H9 (cell line): Measurements from ENCODE around the gene SLC25A29. TPM values are rescaled to one million over a fixed set of nuclear protein-coding genes. Genes with fewer than 3 reads are reported as not detected.

Source experiments
- DNase-seq: peaks from one replicate; pipeline ENCODE4 v3.0.0-alpha.2; 2017
- H2AFZ ChIP-seq: one replicate; pipeline ENCODE4 v1.6.1; 2013; ENCODE audit warnings: mild to moderate bottlenecking, low read length, control low read depth, moderate library complexity
- H2AK5ac ChIP-seq: 2 replicates; pipeline ENCODE4 v1.6.1; 2013; ENCODE audit warnings: low read length, control low read depth, mixed read lengths; ENCODE audit not compliant: insufficient read length
- H2BK120ac ChIP-seq: one replicate; pipeline ENCODE4 v1.6.1; 2013; ENCODE audit warnings: low read depth, mild to moderate bottlenecking, low read length, control low read depth, inconsistent platforms; ENCODE audit not compliant: poor library complexity, severe bottlenecking
- H2BK12ac ChIP-seq: 2 replicates; pipeline ENCODE4 v1.6.1; 2013; ENCODE audit warnings: low read length, control low read depth, mixed read lengths, low read depth; ENCODE audit not compliant: insufficient read length
- H2BK15ac ChIP-seq: 2 replicates; pipeline ENCODE4 v1.6.1; 2013; ENCODE audit warnings: low read depth, low read length, control low read depth
- H2BK20ac ChIP-seq: one replicate; pipeline ENCODE4 v1.6.1; 2013; ENCODE audit warnings: low read depth, mild to moderate bottlenecking, low read length, control low read depth, inconsistent platforms; ENCODE audit not compliant: poor library complexity, severe bottlenecking
- H2BK5ac ChIP-seq: 2 replicates; pipeline ENCODE4 v1.6.1; 2013; ENCODE audit warnings: low read length, control low read depth, mixed read lengths; ENCODE audit not compliant: insufficient read length
- H3K14ac ChIP-seq: 2 replicates; pipeline ENCODE4 v1.6.1; 2013; ENCODE audit warnings: low read length, control low read depth; ENCODE audit not compliant: insufficient read depth
- H3K18ac ChIP-seq: 2 replicates; pipeline ENCODE4 v1.6.1; 2013; ENCODE audit warnings: low read depth, mild to moderate bottlenecking, mixed read lengths, low read length, control low read depth; ENCODE audit not compliant: insufficient read length
- H3K23ac ChIP-seq: 2 replicates; pipeline ENCODE4 v1.6.1; 2013; ENCODE audit warnings: low read length, control low read depth, mixed read lengths, low read depth; ENCODE audit not compliant: insufficient read length
- H3K23me2 ChIP-seq: 2 replicates; pipeline ENCODE4 v1.6.1; 2013; ENCODE audit warnings: low read depth, mild to moderate bottlenecking, mixed read lengths, low read length, control low read depth; ENCODE audit not compliant: insufficient read length, poor library complexity, severe bottlenecking
- H3K27ac ChIP-seq: 2 replicates; pipeline ENCODE4 v1.5.1; 2013; ENCODE audit warnings: low read length, control low read depth, mixed read lengths, low read depth; ENCODE audit not compliant: insufficient read length
- H3K27me3 ChIP-seq: 2 replicates; pipeline ENCODE4 v1.6.1; 2013; ENCODE audit warnings: low read length, control low read depth, inconsistent platforms; ENCODE audit not compliant: insufficient read depth
- H3K4ac ChIP-seq: 2 replicates; pipeline ENCODE4 v1.6.1; 2013; ENCODE audit warnings: low read depth, mild to moderate bottlenecking, control low read depth, inconsistent platforms, low read length, moderate library complexity
- H3K4me1 ChIP-seq: 2 replicates; pipeline ENCODE4 v1.6.1; 2013; ENCODE audit warnings: low read length, control low read depth, inconsistent platforms; ENCODE audit not compliant: insufficient read depth
- H3K4me2 ChIP-seq: 2 replicates; pipeline ENCODE4 v1.6.1; 2013; ENCODE audit warnings: low read length, control low read depth, mixed read lengths; ENCODE audit not compliant: insufficient read length, insufficient read depth
- H3K56ac ChIP-seq: 2 replicates; pipeline ENCODE4 v1.6.1; 2013; ENCODE audit warnings: low read depth, mild to moderate bottlenecking, mixed read lengths, low read length, control low read depth; ENCODE audit not compliant: insufficient read length
- H3K79me1 ChIP-seq: 2 replicates; pipeline ENCODE4 v1.6.1; 2013; ENCODE audit warnings: low read depth, mild to moderate bottlenecking, moderate library complexity, low read length, control low read depth, inconsistent platforms; ENCODE audit not compliant: insufficient read depth, poor library complexity, severe bottlenecking
- H3K79me2 ChIP-seq: 2 replicates; pipeline ENCODE4 v1.6.1; 2013; ENCODE audit warnings: low read length, control low read depth, inconsistent platforms; ENCODE audit not compliant: insufficient read depth
- H3K9ac ChIP-seq: 2 replicates; pipeline ENCODE4 v1.6.1; 2013; ENCODE audit warnings: low read length, control low read depth, mixed read lengths; ENCODE audit not compliant: insufficient read length; ENCODE audit errors: extremely low read depth
- H3K9me3 ChIP-seq: one replicate; pipeline ENCODE4 v1.6.1; 2013; ENCODE audit warnings: low read depth, low read length, inconsistent platforms; ENCODE audit not compliant: control insufficient read depth
- H3T11ph ChIP-seq: one replicate; pipeline ENCODE4 v1.6.1; 2013; ENCODE audit warnings: mild to moderate bottlenecking, low read length, control low read depth, inconsistent platforms
- H4K20me1 ChIP-seq: one replicate; pipeline ENCODE4 v1.6.1; 2013; ENCODE audit not compliant: control insufficient read depth, insufficient read length, insufficient read depth
- H4K5ac ChIP-seq: 2 replicates; pipeline ENCODE4 v1.6.1; 2013; ENCODE audit warnings: low read depth, mild to moderate bottlenecking, mixed read lengths, low read length, control low read depth; ENCODE audit not compliant: insufficient read length
- H4K8ac ChIP-seq: replicated peaks from 2 replicates; pipeline ENCODE4 v1.6.1; 2013; ENCODE audit warnings: low read length, control low read depth, mixed read lengths, low read depth; ENCODE audit not compliant: insufficient read length
- H4K91ac ChIP-seq: 2 replicates; pipeline ENCODE4 v1.6.1; 2013; ENCODE audit warnings: low read depth, mild to moderate bottlenecking, moderate library complexity, mixed read lengths, low read length, control low read depth; ENCODE audit not compliant: insufficient read length
- H3K27ac Mint-ChIP-seq, 3 experiments: 2 replicates in 2 of 3; 3 replicates in 1 of 3; pipeline ENCODE4 v1.8.0; 2020 to 2021; ENCODE audit warnings: mixed read lengths in 3 of 3, mild to moderate bottlenecking in 1 of 3, moderate library complexity in 1 of 3
- H3K27me3 Mint-ChIP-seq: 2 replicates; pipeline ENCODE4 v1.8.0; 2021; ENCODE audit warnings: low read depth, mild to moderate bottlenecking, moderate library complexity, mixed read lengths
- H3K36me3 Mint-ChIP-seq, 3 experiments: 2 replicates in 2 of 3; 3 replicates in 1 of 3; pipeline ENCODE4 v1.8.0; 2020 to 2021; ENCODE audit warnings: low read depth in 3 of 3, mixed read lengths in 3 of 3; ENCODE audit not compliant: insufficient read depth in 1 of 3
- H3K4me1 Mint-ChIP-seq, 2 experiments: 2 replicates each; pipeline ENCODE4 v1.8.0; 2020; ENCODE audit warnings: mixed read lengths in 2 of 2
- H3K4me3 Mint-ChIP-seq, 2 experiments: 2 replicates in 1 of 2; 3 replicates in 1 of 2; pipeline ENCODE4 v1.8.0; 2020 to 2021; ENCODE audit warnings: mild to moderate bottlenecking in 2 of 2, mixed read lengths in 2 of 2, moderate library complexity in 1 of 2
- H3K9me3 Mint-ChIP-seq, 2 experiments: 2 replicates in 1 of 2; 3 replicates in 1 of 2; pipeline ENCODE4 v1.8.0; 2020; ENCODE audit warnings: mild to moderate bottlenecking in 2 of 2, mixed read lengths in 2 of 2, moderate library complexity in 1 of 2
- CTCF ChIP-seq: fragments of 200-600 bp; sonication (generic); conservative IDR thresholded peaks from 3 replicates; pipeline ENCODE4 v1.8.0; 2021; ENCODE audit warnings: antibody characterized with exemption, mild to moderate bottlenecking
- WGBS: extraction: QIAGEN DNeasy Blood & Tissue Kit; methylation state at CpG from one replicate; pipeline ENCODE4 v1.1.7; 2013; ENCODE audit warnings: missing lambda C conversion rate, low lambda C conversion rate, mixed read lengths; ENCODE audit not compliant: insufficient read length; ENCODE audit errors: extremely low coverage; 5-methylcytosine and 5-hydroxymethylcytosine counted together
- total RNA-seq: library from RNA; stranded (reverse); gene quantifications from 2 replicates; pipeline ENCODE4 v1.2.1, GENCODE V29; 2021

Gene SLC25A29
- total RNA-seq, 1 experiment from 2014 or later: 175 TPM

GRCh38 chr14:100323942-100324307 is 17.7 kb upstream of the SLC25A29 start:
- Mint-ChIP-seq H3K9me3 (no peaks in the 10 kb centered on the region; a peak in 1 of 5 replicates), H3K36me3 (no peaks in the 10 kb centered on the region), H3K27me3 (peaks cover 1% of the 10 kb centered on the region), H3K4me1 (peaks cover 7 to 12% of the 10 kb centered on the region in 2 experiments; a peak in 3 of 4 replicates), H3K27ac (peak overlapping the region in 1 of 3 experiments; percentile 61; a peak in 2 of 7 replicates), H3K4me3 (no peak overlapping the region)
- Histone ChIP-seq H4K91ac (no peak overlapping the region), H2AK5ac (no peak overlapping the region), H3K4ac (no peak overlapping the region), H2BK120ac (no peak overlapping the region), H2BK5ac (no peak overlapping the region), H3K27ac (no peak overlapping the region), H3K27me3 (no peaks in the 10 kb centered on the region), H3K4me2 (no peak overlapping the region), H3K4me1 (no peaks in the 10 kb centered on the region), H2BK15ac (no peak overlapping the region), H2BK20ac (no peak overlapping the region), H2BK12ac (no peak overlapping the region), H2AFZ (no peak overlapping the region), H3K23ac (no peak overlapping the region), H3K14ac (no peak overlapping the region; the same call in 1 of the 2 replicates), H3T11ph (no peak overlapping the region), H3K79me1 (no peaks in the 10 kb centered on the region), H3K23me2 (no peaks in the 10 kb centered on the region), H4K5ac (no peak overlapping the region), H4K8ac (no peak overlapping the region), H3K9me3 (no peaks in the 10 kb centered on the region), H3K79me2 (no peaks in the 10 kb centered on the region), H3K18ac (no peak overlapping the region), H3K9ac (no peak overlapping the region), H4K20me1 (no peaks in the 10 kb centered on the region), H3K56ac (no peak overlapping the region)
- no CpG with 5 or more reads among the region's 8 CpGs for WGBS
- TF ChIP-seq CTCF: no peak
- DNase-seq: no peak
